ENCODE data around the gene TTLL3.

TTLL3 gene

DNA sequence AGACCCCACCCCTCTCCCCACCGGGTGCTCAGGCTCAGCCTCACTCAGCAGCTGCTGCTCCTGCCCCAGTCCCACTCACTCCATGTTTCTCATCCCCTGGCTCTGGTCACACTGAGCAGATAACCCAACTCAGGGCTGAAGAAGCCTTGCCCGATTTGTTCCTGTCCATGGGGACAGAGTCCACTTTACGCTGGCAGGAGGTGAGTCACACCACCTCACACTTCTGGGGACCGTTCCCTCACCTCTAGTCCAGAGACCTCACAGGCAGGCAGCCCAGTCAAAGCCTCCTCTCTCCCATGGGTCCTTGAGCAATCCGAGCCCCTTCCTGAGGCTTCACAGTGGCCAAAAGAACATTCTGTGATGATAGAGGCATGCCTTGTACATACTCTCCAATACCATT, 68.6 kb downstream of the TTLL3 start:
- TF ChIP-seq TAF1 (IDR thresholded peaks at IDR 0.05; ENCODE audit: borderline replicate concordance, insufficient read depth, low read length) (no peak), SIN3A (IDR thresholded peaks at IDR 0.05; ENCODE audit: borderline replicate concordance, insufficient read depth, low read length) (no peak), FOXP2 (optimal IDR thresholded peaks at IDR 0.05; ENCODE audit: borderline replicate concordance, extremely low read depth, extremely low read length, insufficient read depth) (no peak), POLR2AphosphoS5 (IDR thresholded peaks at IDR 0.05; ENCODE audit: low read depth, low read length) (no peak)
- TF ChIP-seq, protein P1, sequence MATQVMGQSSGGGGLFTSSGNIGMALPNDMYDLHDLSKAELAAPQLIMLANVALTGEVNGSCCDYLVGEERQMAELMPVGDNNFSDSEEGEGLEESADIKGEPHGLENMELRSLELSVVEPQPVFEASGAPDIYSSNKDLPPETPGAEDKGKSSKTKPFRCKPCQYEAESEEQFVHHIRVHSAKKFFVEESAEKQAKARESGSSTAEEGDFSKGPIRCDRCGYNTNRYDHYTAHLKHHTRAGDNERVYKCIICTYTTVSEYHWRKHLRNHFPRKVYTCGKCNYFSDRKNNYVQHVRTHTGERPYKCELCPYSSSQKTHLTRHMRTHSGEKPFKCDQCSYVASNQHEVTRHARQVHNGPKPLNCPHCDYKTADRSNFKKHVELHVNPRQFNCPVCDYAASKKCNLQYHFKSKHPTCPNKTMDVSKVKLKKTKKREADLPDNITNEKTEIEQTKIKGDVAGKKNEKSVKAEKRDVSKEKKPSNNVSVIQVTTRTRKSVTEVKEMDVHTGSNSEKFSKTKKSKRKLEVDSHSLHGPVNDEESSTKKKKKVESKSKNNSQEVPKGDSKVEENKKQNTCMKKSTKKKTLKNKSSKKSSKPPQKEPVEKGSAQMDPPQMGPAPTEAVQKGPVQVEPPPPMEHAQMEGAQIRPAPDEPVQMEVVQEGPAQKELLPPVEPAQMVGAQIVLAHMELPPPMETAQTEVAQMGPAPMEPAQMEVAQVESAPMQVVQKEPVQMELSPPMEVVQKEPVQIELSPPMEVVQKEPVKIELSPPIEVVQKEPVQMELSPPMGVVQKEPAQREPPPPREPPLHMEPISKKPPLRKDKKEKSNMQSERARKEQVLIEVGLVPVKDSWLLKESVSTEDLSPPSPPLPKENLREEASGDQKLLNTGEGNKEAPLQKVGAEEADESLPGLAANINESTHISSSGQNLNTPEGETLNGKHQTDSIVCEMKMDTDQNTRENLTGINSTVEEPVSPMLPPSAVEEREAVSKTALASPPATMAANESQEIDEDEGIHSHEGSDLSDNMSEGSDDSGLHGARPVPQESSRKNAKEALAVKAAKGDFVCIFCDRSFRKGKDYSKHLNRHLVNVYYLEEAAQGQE (IDR thresholded peaks at IDR 0.05; ENCODE audit: insufficient read depth in 1 of 2, low read depth in 2 of 2, low read length in 2 of 2): no peak

DNA sequence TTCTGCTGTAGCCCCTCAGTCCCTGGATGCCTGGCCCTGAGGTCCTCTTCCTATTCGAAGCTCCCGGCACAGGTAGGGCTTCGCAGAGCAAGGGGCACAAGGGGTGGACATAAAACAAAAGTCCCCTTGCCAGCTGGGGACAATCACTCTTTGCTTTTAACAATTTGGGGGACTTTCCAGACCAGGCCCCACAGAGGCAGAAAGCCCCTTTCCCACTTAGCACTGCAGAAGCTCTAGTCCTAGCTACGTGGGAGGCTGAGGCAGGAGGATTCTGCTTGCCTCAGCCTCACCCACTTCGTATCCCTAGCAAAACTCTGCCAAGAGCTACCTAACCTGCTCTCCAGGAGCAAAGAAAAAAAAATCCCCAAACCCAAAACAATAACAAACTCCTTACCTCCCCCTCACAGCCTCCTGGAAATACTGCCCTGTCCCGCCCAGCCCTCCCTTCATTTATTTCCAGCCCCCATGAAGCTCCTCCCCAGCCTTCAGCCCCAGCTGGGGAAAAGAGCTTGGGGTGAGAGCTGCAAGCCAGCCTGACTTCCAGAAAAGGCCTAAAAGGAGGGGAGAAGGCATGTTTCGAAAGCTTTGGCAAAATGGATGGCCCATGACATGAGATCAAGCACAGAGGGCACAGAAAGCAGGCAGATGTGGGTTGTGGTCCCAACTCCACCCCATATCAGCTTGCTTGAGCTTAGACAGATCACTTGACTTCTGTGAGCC, 69.9 kb downstream of the TTLL3 start, which contains the start of gene CIDEC:
Gene CIDEC, minus strand, starts transcription at position 424 of the 720 bp plus-strand sequence. CDS start 1,767 bp downstream, outside the sequence.
- TF ChIP-seq SIN3A (IDR thresholded peaks at IDR 0.05; ENCODE audit: borderline replicate concordance, insufficient read depth, low read length): no peak

DNA sequence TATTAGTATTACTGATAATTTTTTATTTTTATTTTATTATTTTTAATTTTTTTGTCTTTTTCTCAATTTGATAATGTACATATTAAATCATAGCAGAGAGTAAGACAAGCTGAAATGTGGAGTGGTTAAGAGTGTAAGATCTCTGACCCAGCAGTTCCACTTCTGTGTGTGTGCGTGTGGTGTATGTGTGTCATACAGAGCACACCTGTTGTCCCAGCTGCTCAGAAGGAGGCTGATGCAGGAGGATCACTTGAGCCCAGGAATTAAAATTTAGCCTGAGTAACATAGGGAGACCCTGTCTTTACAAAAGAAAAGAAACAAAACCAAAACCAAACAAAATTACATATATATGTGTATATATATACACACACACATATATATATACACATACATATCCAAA, 71.4 kb downstream of the TTLL3 start:
- TF ChIP-seq, protein P1 (IDR thresholded peaks at IDR 0.05; ENCODE audit: insufficient read depth in 1 of 2, low read depth in 2 of 2, low read length in 2 of 2): no peak

DNA sequence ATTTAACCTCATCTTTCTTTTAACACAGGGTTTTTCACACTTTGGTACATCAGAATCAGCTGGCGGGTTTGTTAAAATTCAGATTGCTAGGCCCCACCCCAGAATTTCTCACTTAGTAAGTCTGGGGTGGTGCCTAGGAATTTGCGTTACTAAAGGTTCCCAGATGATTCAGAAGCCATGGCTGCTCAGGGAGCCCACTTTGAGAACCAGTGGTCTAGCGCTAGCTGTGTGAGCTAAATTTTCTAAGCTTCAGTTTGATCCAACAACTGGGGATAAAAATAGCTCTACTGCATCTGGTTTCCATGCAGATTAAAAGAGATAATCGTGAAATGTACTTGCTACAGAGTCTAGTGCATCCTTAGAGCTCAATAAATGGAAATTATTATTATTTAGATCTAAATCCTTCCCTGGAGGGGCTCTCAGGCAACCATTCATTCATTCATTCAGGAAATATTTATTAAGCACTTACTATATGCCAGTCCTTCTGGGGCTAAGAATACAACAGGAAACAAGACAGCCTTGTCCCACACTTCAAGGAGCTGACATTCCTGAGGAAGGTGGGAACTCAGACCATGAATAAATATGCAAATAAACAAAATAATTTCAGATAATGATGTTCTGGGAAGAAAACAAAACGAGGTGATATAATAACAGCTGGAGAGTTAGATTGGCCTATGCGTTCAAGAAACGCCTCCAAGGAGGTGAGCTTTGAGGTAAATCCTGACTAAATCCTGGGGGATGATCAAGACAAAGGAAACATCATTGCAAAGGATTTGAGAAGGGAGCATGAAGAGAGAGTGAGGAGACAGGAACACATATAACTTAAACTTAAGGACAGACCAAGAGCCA, 73.9 kb downstream of the TTLL3 start:
- no peak for TF ChIP-seq TAF1 (IDR thresholded peaks at IDR 0.05; ENCODE audit: borderline replicate concordance, insufficient read depth, low read length)

DNA sequence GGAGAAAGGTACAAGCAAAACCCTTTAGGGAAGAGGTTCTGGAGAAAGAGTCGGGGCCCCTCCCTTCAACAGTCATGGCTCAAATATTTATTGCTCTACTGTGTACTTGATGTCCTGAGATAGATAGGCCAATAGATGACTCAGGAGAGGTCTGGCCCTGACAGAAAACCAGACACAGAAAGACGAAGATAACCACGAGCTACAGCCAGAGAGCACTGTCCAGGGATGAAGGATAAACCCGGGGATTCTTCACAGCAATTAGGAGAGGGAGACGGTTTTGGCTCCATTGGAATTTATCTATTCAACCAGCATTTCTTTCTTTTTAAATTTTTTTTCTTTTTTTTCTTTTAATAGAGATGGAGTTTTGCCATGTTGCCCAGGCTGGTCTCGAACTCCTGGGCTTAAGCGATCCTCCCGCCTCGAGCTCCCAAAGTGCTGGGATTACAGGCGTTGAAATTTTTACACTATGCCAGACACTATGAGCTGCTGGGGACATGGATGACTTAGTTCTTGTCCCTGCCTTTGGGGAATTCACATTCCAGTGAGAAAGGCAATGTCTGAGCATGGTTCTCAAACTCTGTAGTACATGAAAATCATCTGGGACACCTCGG, 74.6 kb downstream of the TTLL3 start:
- TF ChIP-seq TAF1 (IDR thresholded peaks at IDR 0.05; ENCODE audit: borderline replicate concordance, insufficient read depth, low read length): no peak
- TF ChIP-seq SIN3A (IDR thresholded peaks at IDR 0.05; ENCODE audit: borderline replicate concordance, insufficient read depth, low read length): no peak
- TF ChIP-seq, protein P1 (IDR thresholded peaks at IDR 0.05; ENCODE audit: insufficient read depth in 1 of 2, low read depth in 2 of 2, low read length in 2 of 2): no peak
